A549 (cell line): ENCODE measurements around the gene CTSK. TPM values are rescaled to one million over a fixed set of nuclear protein-coding genes. Genes with fewer than 3 reads are reported as not detected.

Experiments used
- ATAC-seq, 2 experiments: fragments of 200-7000 bp in 1 of 2; fragments of >200 bp in 1 of 2; cut with Nextera tagmentation in 1 of 2; cut with Tn5 transposase in 1 of 2; 3 replicates each; pipeline versions ENCODE4 v1.8.0 to v1.9.1; 2018 to 2020; ENCODE audit warnings: mild to moderate bottlenecking in 1 of 2, moderate library complexity in 1 of 2
- CTCF ChIA-PET: fragments of 300-600 bp; sonication (Branson Sonifier 250); formaldehyde crosslinking; extraction: SDS; loops from one replicate; lab custom pipeline; 2021; ENCODE audit warnings: antibody characterized with exemption, inconsistent platforms; lab: Yijun Ruan, JAX
- POLR2A ChIA-PET: fragments of 350-600 bp; formaldehyde crosslinking; extraction: SDS; loops from one replicate; lab custom pipeline; 2021; ENCODE audit warnings: antibody characterized with exemption, inconsistent platforms; lab: Yijun Ruan, JAX
- DNase-seq, 2 experiments: peaks; one replicate each; pipeline versions ENCODE4 v3.0.0 to v3.0.0-alpha.2; 2011 to 2016; ENCODE audit warnings: low read depth in 1 of 2, low spot score in 1 of 2
- FAIRE-seq: peaks from 2 replicates; lab custom pipeline; 2011; peaks lifted over from hg19 to GRCh38; lab: Jason Lieb, UNC
- H3K27ac ChIP-seq, 2 experiments: fragments of >200 bp; sonication (Bioruptor Twin); formaldehyde crosslinking; 3 replicates each; pipeline ENCODE4 v1.5.1; 2016 to 2017
- H3K4me1 ChIP-seq: fragments of >200 bp; sonication (Bioruptor Twin); formaldehyde crosslinking; 3 replicates; pipeline ENCODE4 v1.6.1; 2016
- H3K4me2 ChIP-seq: fragments of >200 bp; sonication (Bioruptor Twin); formaldehyde crosslinking; 3 replicates; pipeline ENCODE4 v1.6.1; 2016
- H3K4me3 ChIP-seq: fragments of >200 bp; sonication (Bioruptor Twin); formaldehyde crosslinking; 3 replicates; pipeline ENCODE4 v1.5.1; 2016
- H3K9me3 ChIP-seq: fragments of >200 bp; sonication (Bioruptor Twin); formaldehyde crosslinking; 3 replicates; pipeline ENCODE4 v1.6.1; 2016
- ATOH8 ChIP-seq: fragments of 250-450 bp; sonication (Bioruptor Pico); IDR thresholded peaks from 2 replicates; pipeline ENCODE4 v1.5.0; 2020; ENCODE audit warnings: low read depth, mild to moderate bottlenecking, moderate library complexity
- BHLHE40 ChIP-seq: IDR thresholded peaks from 2 replicates; pipeline ENCODE4 v1.6.1; 2012; ENCODE audit warnings: low read depth, low read length, inconsistent platforms
- CEBPB ChIP-seq, 2 experiments: fragments of >200 bp in 1 of 2; sonication (Bioruptor Twin) in 1 of 2; formaldehyde crosslinking in 1 of 2; IDR thresholded peaks; 2 replicates each; pipeline ENCODE4 v1.6.1; 2012 to 2016
- EHF ChIP-seq: fragments of 250-450 bp; sonication (Bioruptor Pico); IDR thresholded peaks from 2 replicates; pipeline ENCODE4 v1.5.0; 2020; ENCODE audit warnings: mild to moderate bottlenecking
- EP300 ChIP-seq, 2 experiments: fragments of >200 bp; sonication (Bioruptor Twin); formaldehyde crosslinking; IDR thresholded peaks; 2 replicates in 1 of 2; 3 replicates in 1 of 2; pipeline ENCODE4 v1.6.1; 2016 to 2017
- FOSB ChIP-seq: fragments of 250-450 bp; sonication (Bioruptor Pico); IDR thresholded peaks from 2 replicates; pipeline ENCODE4 v1.5.0; 2020; ENCODE audit warnings: mild to moderate bottlenecking, moderate library complexity
- FOXS1 ChIP-seq: fragments of 250-450 bp; sonication (Bioruptor Pico); IDR thresholded peaks from 2 replicates; pipeline ENCODE4 v1.5.0; 2020; ENCODE audit warnings: mild to moderate bottlenecking, moderate library complexity
- HMGXB4 ChIP-seq: fragments of 250-450 bp; sonication (Bioruptor Pico); IDR thresholded peaks from 2 replicates; pipeline ENCODE4 v1.5.0; 2021; ENCODE audit warnings: mild to moderate bottlenecking, moderate library complexity, borderline replicate concordance
- HOXA7 ChIP-seq: fragments of 250-450 bp; sonication (Bioruptor Pico); IDR thresholded peaks from 2 replicates; pipeline ENCODE4 v1.5.0; 2020; ENCODE audit warnings: mild to moderate bottlenecking, moderate library complexity
- JUN ChIP-seq, 2 experiments: fragments of >200 bp; sonication (Bioruptor Twin); formaldehyde crosslinking; IDR thresholded peaks; 2 replicates in 1 of 2; 3 replicates in 1 of 2; pipeline ENCODE4 v1.6.1; 2016 to 2017
- MAFK ChIP-seq: fragments of 450-650 bp; IDR thresholded peaks from 2 replicates; pipeline ENCODE4 v1.6.1; 2014; ENCODE audit not compliant: partially characterized antibody
- MAX ChIP-seq: IDR thresholded peaks from 2 replicates; pipeline ENCODE4 v1.6.1; 2012
- MAZ ChIP-seq: fragments of 150-350 bp; IDR thresholded peaks from 2 replicates; pipeline ENCODE4 v1.6.1; 2014; ENCODE audit warnings: antibody characterized with exemption, low read depth, low read length, borderline replicate concordance
- POLR2A ChIP-seq: IDR thresholded peaks from 2 replicates; pipeline ENCODE4 v1.6.1; 2012; ENCODE audit warnings: mild to moderate bottlenecking, low read length
- POLR2AphosphoS2 ChIP-seq: conservative IDR thresholded peaks from 2 replicates; pipeline ENCODE4 v1.6.1; 2012; ENCODE audit warnings: low read length, improper control_type of control experiment, inconsistent platforms
- RAD21 ChIP-seq, 2 experiments: fragments of >200 bp in 1 of 2; sonication (Bioruptor Twin) in 1 of 2; formaldehyde crosslinking in 1 of 2; IDR thresholded peaks in 1 of 2; conservative IDR thresholded peaks in 1 of 2; 2 replicates in 1 of 2; 3 replicates in 1 of 2; pipeline ENCODE4 v1.6.1; 2012 to 2018; ENCODE audit warnings: inconsistent platforms in 1 of 2
- RARB ChIP-seq: fragments of 250-450 bp; sonication (Bioruptor Pico); IDR thresholded peaks from 2 replicates; pipeline ENCODE4 v1.8.0; 2021; ENCODE audit warnings: mild to moderate bottlenecking, moderate library complexity
- REST ChIP-seq: fragments of 200-600 bp; sonication (generic); IDR thresholded peaks from 2 replicates; pipeline ENCODE4 v1.6.1; 2016; ENCODE audit warnings: antibody characterized with exemption, mild to moderate bottlenecking, moderate library complexity
- RFX5 ChIP-seq: fragments of 450-650 bp; IDR thresholded peaks from 2 replicates; pipeline ENCODE4 v1.7.1; 2014; ENCODE audit warnings: antibody characterized with exemption, mild to moderate bottlenecking, moderate library complexity
- RNF2 ChIP-seq: fragments of 200-600 bp; sonication (generic); IDR thresholded peaks from 2 replicates; pipeline ENCODE4 v1.6.1; 2016; ENCODE audit warnings: low read depth, mild to moderate bottlenecking, antibody characterized with exemption, moderate library complexity, borderline replicate concordance
- SMC3 ChIP-seq: fragments of >200 bp; sonication (Bioruptor Twin); formaldehyde crosslinking; IDR thresholded peaks from 3 replicates; pipeline ENCODE4 v1.6.1; 2018; ENCODE audit warnings: inconsistent platforms
- TP53 ChIP-seq: fragments of 250-450 bp; sonication (Bioruptor Pico); IDR thresholded peaks from 2 replicates; pipeline ENCODE4 v1.5.0; 2021; ENCODE audit warnings: mild to moderate bottlenecking, moderate library complexity
- ZC3H11A ChIP-seq: fragments of 450-650 bp; IDR thresholded peaks from 2 replicates; pipeline ENCODE4 v1.6.1; 2014; ENCODE audit warnings: antibody characterized with exemption, mild to moderate bottlenecking
- WGBS: methylation state at CpG from one replicate; pipeline ENCODE4 v1.1.6; 2017; ENCODE audit errors: missing lambda C conversion rate; 5-methylcytosine and 5-hydroxymethylcytosine counted together
- polyA plus RNA-seq, 4 experiments: library from polyadenylated mRNA; depleted of rRNA in 3 of 4; stranded (reverse); fragments of >200 nt; fragmentation: RNase III in 1 of 4; extraction: RNeasy Plus Mini Kit Qiagen cat#74134 plus additional on column Dnase treatment in 1 of 4; gene quantifications; 2 replicates in 3 of 4; 3 replicates in 1 of 4; pipeline ENCODE4 v1.2.3, GENCODE V29; 2011 to 2017

CTSK gene
- polyA plus RNA-seq, 2 of the 4 experiments (the other 2 are of a cell fraction): 2.4 to 5.0 TPM

- CTCF ChIA-PET: no interaction called here
- DNase-seq (no peak), FAIRE-seq (no peak), ATAC-seq (no peak)
- 86% methylated on average over 3 of the region's 3 CpGs for WGBS
- POLR2A ChIA-PET: interaction anchor here (0.7 kb wide), 1 partner anchor 448 kb away, joined by 3 read pairs; no protein-coding TSS in a partner anchor
- Histone ChIP-seq H3K4me3 (no peak overlapping the region), H3K4me1 (peaks cover 10% of the 10 kb centered on the region), H3K4me2 (no peak overlapping the region), H3K27ac (no peak overlapping the region), H3K9me3 (peaks cover 5% of the 10 kb centered on the region; the same call in 1 of the 3 replicates)
- TF ChIP-seq ATOH8 (no peak), POLR2AphosphoS2 (no peak), EHF (CRISPR knock-in tag) (no peak), RNF2 (no peak), CEBPB (IDR thresholded peaks at IDR 0.05) (no peak), JUN (IDR thresholded peaks at IDR 0.05) (no peak), ZC3H11A (no peak), RFX5 (no peak), HOXA7 (CRISPR knock-in tag) (no peak)
These were observed 48.0 kb downstream of the CTSK start for GRCh38 chr1:150760013-150760412.

- FAIRE-seq (no peak), ATAC-seq (no peak), DNase-seq (no peak)
- ChIA-PET POLR2A (no interaction called here), CTCF (no interaction called here)
- Histone ChIP-seq H3K4me2 (no peak overlapping the region), H3K27ac (no peak overlapping the region), H3K4me3 (no peak overlapping the region), H3K9me3 (no peaks in the 10 kb centered on the region), H3K4me1 (peaks cover 9% of the 10 kb centered on the region)
- TF ChIP-seq SMC3 (no peak), MAX (no peak), FOSB (no peak), POLR2A (no peak), TP53 (CRISPR knock-in tag) (no peak), JUN (IDR thresholded peaks at IDR 0.05) (no peak), RARB (CRISPR knock-in tag) (no peak), FOXS1 (CRISPR knock-in tag) (no peak), HOXA7 (CRISPR knock-in tag) (no peak), MAFK (no peak), REST (no peak), EP300 (IDR thresholded peaks at IDR 0.05) (no peak), HMGXB4 (no peak), MAZ (no peak), BHLHE40 (no peak), RAD21 (conservative IDR thresholded peaks at IDR 0.05 in 1 of 2, IDR thresholded peaks at IDR 0.05 in 1 of 2) (no peak)
- WGBS: 87% methylated on average over 2 of the region's 2 CpGs
These were observed 54.6 kb downstream of the CTSK start for GRCh38 chr1:150753416-150753815.
